RCC 7860 (cell line): Measurements from ENCODE around the gene CAPZA1.
"Not testable (repeated sequence)": the region's sequence is repeated elsewhere in the genome, so short reads cannot be mapped to it uniquely, and the experiment has no call there.

Source experiments
- DNase-seq: peaks from one replicate; pipeline ENCODE4 v3.0.0-alpha.2; 2015; ENCODE audit warnings: low spot score
- FAIRE-seq: peaks from 2 replicates; lab custom pipeline; 2012; peaks lifted over from hg19 to GRCh38; lab: Jason Lieb, UNC

The CAPZA1 gene

GRCh38 chr1:112619518-112620376 is at the start of gene CAPZA1:
Gene CAPZA1 (plus strand): TSS chr1:112619832. CDS start chr1:112619845, 13 bp downstream.
- FAIRE-seq (peak; percentile 2), DNase-seq (peak; percentile 81)

GRCh38 chr1:112575154-112575804 is 44.4 kb upstream of the CAPZA1 start:
- FAIRE-seq: peak; percentile 95

GRCh38 chr1:112576240-112576639 is 43.4 kb upstream of the CAPZA1 start:
- DNase-seq (no peak), FAIRE-seq (no peak)

More at GRCh38 chr1:112575154-112575804, 44.4 kb upstream of the CAPZA1 start:
- DNase-seq: peak; percentile 76

GRCh38 chr1:112579801-112580510 is 39.7 kb upstream of the CAPZA1 start:
- DNase-seq: no peak
- no peak for FAIRE-seq

GRCh38 chr1:112581586-112582192 is 37.9 kb upstream of the CAPZA1 start:
- DNase-seq (no peak), FAIRE-seq (no peak)

GRCh38 chr1:112583366-112583765 is 36.3 kb upstream of the CAPZA1 start:
- DNase-seq (no peak), FAIRE-seq (no peak)

- DNase-seq: no peak
- no peak for FAIRE-seq
Measured at GRCh38 chr1:112589766-112590165, 29.9 kb upstream of the CAPZA1 start.

- no peak for DNase-seq
- no peak for FAIRE-seq
Measured at GRCh38 chr1:112594208-112594876, 25.3 kb upstream of the CAPZA1 start.

- FAIRE-seq (no peak), DNase-seq (no peak)
Measured at GRCh38 chr1:112599477-112599876, 20.2 kb upstream of the CAPZA1 start.

GRCh38 chr1:112603012-112603411 is 16.6 kb upstream of the CAPZA1 start:
- no peak for FAIRE-seq
- no peak for DNase-seq

GRCh38 chr1:112603541-112603940 is 16.1 kb upstream of the CAPZA1 start:
- DNase-seq: no peak
- FAIRE-seq: no peak

GRCh38 chr1:112605633-112606327 is 13.9 kb upstream of the CAPZA1 start:
- DNase-seq: no peak
- no peak for FAIRE-seq

GRCh38 chr1:112614460-112615065 is 5.1 kb upstream of the CAPZA1 start:
- DNase-seq: peak; percentile 47
- no peak for FAIRE-seq

GRCh38 chr1:112618114-112618720 is 1.4 kb upstream of the CAPZA1 start:
- FAIRE-seq (no peak), DNase-seq (no peak)

- DNase-seq (peak; percentile 45), FAIRE-seq (no peak)
Measured at GRCh38 chr1:112618721-112619517, 713 bp upstream of the CAPZA1 start, which contains the start of gene ST7L. Gene ST7L (minus strand): TSS chr1:112619141. CDS start chr1:112619113, 28 bp downstream.

- FAIRE-seq (no peak), DNase-seq (no peak)
Measured at GRCh38 chr1:112620377-112620695, 704 bp downstream of the CAPZA1 start.

- not testable (repeated sequence) for FAIRE-seq
Measured at GRCh38 chr1:112624493-112624892, 4.9 kb downstream of the CAPZA1 start.

GRCh38 chr1:112625696-112626095 is 6.1 kb downstream of the CAPZA1 start:
- FAIRE-seq (peak; percentile 53), DNase-seq (peak; percentile 71)

More at GRCh38 chr1:112624493-112624892, 4.9 kb downstream of the CAPZA1 start:
- DNase-seq: not testable (repeated sequence)
